GM18519 (cell line): ENCODE results near the gene ATP4B.
"Not testable (repeated sequence)": the region's sequence is repeated elsewhere in the genome, so short reads cannot be mapped to it uniquely, and the experiment has no call there.

Source experiments
- ATAC-seq: cut with Tn5 transposase; IDR thresholded peaks from one replicate; pipeline ENCODE4 v1.9.1; 2021; ENCODE audit warnings: mild to moderate bottlenecking, moderate library complexity; ENCODE audit not compliant: unreplicated experiment, low FRiP score

Gene ATP4B

DNA sequence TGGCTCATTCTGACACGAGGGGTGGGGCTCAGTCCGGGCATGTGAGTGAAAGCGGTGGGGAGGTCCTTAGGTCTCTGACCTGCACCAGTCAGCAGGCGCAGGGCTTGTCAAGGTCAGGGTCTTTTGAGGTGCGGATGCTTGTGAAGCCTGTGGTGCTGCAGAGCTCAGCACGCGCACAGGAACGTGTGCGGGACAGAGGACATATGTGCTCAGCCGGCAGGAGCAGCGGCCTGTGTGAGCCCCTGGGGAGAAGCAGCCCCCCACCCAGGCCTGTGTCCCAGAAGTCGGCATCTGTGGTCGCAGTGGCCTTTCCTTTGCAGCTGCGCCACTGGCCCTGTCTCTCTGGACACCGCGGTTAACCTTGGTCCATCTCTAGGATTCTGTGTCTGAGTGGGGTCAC lies 30.9 kb downstream of the ATP4B start:
- ATAC-seq, result no peak

DNA sequence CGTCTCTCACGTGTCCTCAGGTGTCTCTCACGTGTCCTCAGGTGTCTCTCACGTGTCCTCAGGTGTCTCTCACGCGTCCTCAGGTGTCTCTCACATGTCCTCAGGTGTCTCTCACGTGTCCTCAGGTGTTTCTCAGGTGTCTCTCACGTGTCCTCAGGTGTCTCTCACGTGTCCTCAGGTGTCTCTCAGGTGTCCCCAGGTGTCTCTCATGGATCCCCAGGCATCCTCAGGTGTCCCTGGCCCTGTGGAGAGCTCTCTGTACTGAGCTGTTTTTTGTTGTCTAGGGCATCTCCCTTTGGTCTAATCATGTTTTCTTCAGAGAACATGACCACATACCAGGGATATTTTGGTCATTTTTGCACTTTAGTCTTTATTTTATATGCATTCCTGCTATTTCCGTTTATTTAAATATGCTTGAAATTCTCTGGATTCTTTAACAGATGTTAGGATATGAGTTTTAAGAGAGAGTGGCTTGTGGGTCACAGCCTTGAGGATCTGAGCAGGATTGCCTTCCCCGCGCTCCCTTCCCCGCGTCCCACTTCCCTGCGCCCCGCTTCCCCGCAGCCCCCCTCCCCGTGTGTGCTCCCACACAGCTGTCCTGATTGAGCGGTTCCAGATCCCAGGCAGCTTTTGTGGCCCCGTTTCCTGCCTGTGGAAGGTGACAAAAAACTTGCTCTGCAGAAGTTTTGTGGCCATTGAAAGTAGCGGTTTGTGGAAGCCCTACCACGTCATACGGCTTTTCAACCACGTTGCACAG lies 31.9 kb downstream of the ATP4B start:
- ATAC-seq, result no peak

DNA sequence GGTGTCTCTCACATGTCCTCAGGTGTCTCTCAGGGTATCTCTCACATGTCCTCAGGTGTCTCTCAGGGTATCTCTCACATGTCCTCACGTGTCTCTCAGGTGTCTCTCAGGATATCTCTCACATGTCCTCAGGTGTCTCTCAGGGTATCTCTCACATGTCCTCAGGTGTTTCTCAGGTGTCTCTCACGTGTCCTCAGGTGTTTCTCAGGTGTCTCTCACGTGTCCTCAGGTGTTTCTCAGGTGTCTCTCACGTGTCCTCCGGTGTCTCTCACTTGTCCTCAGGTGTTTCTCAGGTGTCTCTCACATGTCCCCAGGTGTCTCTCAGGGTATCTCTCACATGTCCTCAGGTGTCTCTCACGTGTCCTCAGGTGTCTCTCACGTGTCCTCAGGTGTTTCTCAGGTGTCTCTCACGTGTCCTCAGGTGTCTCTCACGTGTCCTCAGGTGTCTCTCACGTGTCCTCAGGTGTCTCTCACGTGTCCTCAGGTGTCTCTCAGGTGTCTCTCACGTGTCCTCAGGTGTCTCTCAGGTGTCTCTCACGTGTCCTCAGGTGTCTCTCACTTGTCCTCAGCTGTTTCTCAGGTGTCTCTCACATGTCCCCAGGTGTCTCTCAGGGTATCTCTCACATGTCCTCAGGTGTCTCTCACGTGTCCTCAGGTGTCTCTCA lies 33.2 kb downstream of the ATP4B start:
- ATAC-seq, result not testable (repeated sequence)

DNA sequence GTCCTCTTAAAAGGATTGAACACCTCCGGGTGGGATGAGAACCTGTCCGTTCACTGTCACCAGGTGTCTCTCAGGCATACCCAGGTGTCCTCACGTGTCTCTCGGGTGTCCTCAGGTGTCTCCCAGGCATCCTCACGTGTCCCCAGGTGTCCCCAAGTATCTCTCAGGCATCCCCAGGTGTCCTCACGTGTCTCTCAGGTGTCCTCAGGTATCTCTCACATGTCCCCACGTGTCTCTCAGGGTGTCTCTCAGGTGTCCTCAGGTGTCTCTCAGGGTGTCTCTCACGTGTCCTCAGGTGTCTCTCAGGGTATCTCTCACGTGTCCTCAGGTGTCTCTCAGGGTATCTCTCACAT lies 33.8 kb downstream of the ATP4B start:
- ATAC-seq, result no peak

DNA sequence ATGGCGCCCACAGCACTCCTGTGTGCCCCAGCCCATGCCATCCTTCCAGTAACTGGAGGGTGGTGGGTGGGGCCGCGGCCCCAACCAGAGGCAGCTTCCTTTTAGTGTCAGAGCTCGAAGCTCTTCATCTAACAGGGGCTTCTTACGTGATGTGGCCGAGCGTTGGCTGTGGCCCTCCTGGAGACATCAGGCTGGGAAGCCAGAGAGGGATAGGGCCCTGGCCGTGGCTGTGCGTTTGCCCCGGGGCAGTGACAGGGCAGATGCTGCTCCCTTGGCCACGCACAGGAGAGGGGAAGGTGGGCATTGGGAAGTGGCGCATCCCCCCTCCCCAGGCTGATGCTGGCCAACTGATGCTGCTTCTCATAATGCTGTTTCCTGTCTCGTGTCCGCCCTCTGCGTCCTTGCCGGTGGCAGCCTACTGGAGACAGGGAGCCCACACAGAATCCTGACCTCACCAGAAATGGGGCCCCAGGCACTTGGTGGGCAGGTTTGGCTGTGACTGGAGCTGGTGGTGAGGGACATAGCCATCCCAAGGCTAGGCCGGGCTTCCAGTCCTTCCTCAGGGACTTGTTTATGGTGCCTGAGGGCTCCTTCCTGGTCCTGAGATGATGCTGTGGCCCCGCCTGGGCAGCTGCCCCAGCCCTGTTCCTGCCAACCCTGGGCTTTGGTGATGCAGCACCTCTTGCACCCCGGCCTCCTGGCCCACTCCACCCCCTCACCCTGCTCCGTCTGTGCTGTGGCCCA lies 34.3 kb downstream of the ATP4B start:
- no peak for ATAC-seq

DNA sequence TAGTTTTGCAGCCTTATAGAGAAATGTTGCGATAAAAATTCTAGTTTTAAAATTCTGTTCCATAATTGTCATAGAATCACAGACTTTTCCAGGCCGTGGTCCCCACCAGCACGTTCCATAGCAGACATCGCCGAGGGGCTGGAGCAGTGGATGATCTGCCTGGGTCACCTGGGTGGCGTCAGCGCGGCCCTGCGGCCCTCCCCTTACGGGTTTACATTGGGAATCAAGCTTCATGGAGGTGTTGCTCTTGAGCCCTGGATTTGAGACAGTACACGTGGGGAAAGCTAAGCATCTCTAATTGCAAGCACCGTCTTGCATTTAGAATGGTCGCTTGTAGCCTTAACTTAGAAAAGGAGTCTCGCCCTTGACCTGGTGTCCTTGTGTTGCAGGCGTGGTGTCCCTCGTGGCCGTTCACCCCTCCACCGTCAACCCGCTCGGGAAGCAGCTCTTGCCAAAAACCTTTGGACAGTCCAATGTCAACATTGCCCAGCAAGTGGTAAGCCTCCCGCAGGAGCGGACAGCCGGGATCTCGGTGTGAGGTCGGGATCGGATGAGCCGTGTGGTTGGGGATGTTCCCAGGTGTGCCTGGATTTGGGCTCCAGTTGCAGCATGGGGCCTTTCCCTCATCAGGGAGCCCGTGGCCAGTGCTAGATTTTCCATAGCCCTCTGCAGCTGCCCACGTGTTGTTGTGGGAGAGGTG lies 35.1 kb downstream of the ATP4B start:
- ATAC-seq, result no peak

DNA sequence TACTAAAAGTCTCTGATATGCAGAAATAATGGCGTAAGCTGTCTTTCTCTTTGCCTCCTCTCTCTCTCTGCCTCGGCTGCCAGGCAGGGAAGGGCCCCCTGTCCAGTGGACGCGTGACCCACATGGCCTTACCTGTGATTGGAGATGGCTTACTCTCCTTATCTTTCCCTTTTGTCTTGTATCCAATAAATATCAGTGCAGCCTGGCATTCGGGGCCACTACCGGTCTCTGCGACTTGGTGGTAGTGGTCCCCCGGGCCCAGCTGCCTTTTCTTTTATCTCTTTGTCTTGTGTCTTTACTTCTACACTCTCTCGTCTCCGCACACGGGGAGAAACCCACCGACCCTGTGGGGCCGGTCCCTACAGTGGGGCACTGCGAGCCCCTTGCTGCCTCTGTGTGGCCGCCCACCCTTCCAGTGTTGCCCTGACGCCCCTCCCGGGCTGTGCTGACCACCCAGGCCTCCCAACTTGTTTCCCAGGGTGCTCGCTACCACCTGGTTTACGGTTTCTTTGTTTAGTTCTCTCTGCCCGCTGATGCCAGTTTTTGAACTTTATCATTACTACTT lies 35.9 kb downstream of the ATP4B start:
- not testable (repeated sequence) for ATAC-seq

DNA sequence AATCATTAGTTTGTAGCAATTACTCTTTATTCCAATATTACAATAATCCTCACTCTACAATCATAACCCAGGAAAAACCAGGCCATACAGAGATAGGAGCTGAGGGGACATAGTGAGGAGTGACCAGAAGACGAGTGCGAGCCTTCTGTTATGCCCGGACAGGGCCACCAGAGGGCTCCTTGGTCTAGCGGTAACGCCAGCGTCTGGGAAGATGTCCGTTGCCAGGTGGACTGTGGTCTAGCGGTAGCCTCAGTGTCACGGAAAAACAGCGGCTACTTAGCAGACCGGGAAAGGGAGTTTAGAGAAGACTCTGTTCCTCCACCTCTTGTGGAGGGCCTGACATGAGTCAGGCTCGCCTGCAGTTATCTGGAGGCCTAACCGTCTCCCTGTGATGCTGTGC lies 36.5 kb downstream of the ATP4B start:
- not testable (repeated sequence) for ATAC-seq

DNA sequence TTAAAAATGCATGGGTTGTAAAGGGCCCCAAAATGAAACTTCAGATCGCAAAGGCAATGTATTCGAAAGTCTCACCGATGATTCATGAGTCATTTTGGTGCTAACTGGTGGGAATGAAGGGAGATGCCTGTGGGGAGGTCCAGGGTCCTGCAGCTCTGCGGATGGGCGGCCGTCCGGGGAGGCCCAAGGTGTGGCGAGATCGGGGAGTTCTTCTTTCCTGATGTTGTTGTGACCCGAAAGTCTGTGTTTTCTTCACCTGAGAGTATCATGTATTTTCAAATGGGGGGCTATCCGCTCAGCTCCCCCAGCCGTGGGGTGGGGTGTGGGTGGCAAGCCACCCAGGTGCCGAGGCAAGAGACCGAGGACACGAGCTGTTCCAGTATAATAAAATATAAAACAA lies 37.0 kb downstream of the ATP4B start:
- ATAC-seq, result no peak

DNA sequence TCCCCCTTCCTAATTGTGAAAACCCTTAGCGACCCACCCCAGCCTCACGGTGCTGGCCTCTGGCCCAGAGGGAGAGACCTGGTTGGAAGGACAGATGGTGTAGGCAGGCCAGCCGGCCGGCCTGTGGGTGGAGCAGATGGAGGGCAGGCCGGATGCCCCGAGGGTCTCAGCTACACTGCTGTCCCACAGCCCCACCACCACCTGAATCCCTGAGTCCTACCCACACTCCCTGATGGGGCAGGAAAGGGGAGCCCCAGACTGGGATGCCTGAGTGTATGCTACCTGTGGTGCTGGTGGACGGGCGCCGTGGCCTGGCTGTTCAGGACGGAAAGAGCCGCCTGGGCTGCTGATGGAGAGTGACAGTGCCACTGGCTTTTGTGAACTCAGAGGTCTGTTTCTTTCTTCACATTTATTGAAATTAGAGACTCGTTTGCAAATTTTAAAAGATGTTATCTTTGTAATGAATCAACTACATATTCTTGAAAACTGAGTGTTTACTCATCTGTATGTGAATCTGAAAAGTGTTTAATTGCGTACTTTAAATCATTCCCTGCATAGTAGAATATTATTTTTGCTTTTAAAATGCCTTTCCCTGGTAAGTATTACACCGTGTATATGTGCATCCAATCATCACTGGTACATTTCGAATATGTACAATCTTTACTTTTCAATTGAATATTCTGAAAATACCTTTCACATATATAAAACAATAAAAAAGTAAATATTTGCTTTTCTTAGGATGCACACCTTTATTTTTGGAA lies 37.8 kb downstream of the ATP4B start:
- no peak for ATAC-seq

DNA sequence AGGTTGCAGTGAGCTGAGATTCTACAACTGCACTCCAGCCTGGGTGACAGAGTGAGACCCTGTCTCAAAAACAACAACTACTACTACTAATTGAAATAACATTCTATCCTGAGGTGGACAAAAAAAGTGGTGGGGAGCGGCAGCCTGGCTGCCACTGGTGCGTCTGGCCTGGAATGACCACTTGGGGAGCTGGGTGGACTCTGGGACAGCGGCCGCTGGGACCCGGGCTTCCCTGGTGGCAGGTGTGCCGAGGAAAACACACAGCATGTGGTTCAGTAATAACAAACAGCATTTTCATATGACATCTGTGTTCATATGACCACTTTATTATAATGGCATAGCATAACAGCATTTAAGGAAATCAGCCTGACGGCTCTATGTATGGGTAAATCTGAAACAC lies 39.5 kb downstream of the ATP4B start:
- ATAC-seq, result no peak

DNA sequence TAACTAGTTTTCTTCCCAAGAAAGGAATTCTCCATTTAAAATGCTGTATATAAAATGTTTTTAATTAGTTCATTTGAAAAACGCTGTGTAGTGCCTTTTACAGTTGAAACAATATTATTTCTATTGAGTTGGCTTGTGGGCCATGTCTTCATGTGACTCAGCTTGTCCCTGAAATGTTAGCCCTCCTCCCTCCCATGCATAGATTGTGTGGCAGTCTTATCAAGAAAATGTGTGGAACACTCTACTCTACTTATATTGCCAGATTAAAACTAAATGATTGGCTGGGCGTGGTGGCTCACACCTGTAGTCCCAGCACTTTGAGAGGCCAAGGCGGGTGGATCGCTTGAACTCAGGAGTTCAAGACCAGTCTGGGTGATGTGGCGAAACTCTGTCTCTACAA lies 40.0 kb downstream of the ATP4B start:
- no peak for ATAC-seq

DNA sequence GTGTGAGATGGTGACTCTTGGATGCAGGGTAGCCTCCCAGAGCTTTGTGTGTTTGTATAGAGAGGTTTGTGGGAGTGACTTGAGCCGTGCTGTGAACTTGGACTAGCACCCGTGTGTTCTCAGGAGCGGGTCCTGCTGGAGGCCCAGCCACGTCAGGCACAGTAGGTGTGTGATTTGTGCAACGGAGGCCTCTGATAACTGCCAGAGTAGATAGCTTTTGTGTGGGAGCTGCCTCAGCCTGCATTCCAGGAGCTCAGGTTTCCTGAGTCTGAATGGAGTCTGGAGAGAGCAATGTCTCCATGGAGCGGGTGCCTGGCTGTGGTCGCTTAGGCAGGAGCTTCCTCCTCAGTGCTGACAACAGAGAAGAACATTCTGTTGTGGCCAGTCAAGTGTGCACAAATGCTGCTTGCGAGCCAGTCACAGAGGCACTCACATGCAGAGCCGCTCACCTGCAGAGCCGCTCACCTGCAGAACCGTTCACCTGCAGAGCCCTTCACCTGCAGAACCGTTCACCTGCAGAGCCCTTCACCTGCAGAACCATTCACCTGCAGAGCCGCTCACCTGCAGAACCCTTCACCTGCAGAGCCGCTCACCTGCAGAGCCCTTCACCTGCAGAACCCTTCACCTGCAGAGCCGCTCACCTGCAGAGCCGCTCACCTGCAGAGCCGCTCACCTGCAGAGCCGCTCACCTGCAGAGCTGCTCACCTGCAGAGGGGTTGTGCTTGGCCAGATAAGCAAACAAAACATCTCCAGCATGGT lies 40.8 kb downstream of the ATP4B start:
- no peak for ATAC-seq

DNA sequence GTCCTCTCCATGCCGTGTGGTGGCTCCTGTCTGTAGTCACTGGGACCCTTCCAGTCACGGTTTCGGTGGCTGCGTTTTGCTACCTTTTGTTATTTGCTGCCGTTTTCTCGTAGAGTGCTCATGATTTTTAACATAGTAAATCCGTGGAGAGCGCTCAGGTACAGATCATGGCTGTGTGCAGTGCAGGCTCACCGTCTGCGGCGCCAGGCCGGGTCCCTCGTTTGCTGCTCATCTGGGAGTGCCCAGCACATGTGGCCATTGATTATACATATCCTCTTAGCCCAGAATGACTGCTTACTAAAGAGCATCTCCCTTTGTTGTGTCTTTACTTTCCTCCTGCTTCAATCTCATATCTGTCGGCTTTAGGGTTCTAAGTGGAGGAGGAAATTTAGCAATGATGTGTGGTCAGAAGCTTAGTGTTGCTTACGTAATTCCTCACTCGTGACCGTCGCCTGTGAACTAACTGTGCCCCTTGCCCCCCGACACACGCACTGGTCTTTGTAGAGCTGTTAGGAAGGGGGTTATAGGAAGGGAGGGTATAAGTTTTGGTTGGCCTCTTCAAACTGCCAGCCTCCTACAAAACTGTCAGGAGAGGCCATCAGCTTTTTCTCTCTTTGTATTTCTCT lies 41.6 kb downstream of the ATP4B start:
- ATAC-seq, result no peak

DNA sequence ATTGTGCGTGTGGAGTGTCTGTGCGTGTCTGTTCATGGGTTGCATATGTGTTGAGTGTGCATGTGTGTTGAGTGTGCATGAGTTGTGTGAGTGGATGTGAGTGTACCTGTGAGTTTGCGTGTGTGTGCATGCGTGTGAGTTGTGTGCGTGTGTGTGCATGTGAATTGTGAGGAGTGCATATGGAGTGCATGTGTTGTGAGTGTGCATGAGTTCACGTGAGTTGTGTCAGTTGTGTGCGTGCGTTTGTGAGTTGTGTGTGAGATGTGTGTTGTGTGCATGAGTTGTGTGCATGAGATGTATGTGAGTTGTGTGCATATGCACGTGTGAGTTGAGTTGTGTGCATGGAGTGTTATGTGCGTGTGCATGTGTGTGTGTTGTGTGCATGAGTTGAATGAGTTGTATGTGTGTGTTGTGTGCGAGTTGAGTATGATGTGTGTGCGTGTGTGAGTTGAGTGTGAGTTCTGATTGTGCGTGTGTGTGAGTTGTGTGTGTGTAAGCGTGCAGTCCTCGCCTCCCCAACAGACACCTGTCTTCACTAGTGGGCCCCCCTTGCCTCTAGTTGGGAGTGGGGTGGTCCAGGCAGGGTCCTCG lies 44.1 kb downstream of the ATP4B start:
- ATAC-seq, result no peak

DNA sequence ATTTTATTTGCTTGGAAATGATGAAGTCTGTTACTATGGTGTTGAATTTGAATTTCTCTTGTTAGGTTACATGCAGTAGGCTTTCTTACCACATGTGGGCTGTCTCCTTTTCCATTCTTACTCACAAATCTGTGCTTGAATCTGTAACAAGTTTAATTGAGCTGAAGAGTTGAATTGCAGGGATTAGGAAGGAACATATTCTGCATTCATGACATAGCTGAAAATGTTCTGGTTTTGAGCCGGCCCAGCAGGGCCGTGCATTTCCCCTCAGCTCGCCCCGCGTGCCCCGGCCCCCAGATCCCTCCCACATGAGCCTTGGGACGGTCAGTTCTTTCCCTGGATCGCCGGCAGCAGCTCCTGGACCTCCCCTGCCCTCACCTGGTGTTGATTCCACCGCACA lies 45.4 kb downstream of the ATP4B start:
- no peak for ATAC-seq

DNA sequence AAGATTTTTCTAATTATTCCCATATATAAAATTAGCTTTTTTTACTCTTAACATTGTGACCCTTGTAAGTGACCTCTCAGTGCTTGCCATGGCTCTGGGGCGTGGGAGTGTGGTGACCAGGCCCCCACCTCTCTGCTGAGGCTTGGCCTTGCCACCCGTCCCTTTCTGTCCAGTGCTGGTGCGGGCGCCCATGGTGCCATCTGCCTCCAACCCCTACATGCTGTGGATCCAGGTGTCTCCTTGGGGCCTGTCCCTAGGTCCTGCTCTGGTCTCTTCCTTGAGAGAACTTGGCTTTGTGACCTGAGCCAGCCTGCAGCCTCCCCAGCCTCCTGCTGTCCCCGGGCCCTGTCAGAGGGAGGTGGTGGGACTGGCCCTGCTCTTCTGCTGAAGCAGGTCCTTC lies 46.0 kb downstream of the ATP4B start:
- no peak for ATAC-seq

DNA sequence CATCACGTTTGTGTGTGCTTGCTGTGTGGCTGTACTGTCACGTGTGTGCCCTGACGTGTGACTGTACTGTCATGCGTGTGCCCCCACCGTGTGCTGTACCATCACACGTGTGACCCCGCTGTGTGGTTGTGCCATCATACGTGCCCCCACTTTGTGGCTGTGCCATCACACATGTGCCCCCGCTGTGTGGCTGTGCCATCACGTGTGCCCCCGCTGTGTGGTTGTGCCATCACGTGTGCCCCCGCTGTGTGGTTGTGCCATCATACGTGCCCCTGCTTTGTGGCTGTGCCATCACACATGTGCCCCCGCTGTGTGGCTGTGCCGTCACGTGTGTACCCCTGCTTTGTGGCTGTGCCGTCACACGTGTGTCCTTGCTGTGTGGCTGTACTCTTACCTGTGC lies 47.7 kb downstream of the ATP4B start:
- no peak for ATAC-seq

DNA sequence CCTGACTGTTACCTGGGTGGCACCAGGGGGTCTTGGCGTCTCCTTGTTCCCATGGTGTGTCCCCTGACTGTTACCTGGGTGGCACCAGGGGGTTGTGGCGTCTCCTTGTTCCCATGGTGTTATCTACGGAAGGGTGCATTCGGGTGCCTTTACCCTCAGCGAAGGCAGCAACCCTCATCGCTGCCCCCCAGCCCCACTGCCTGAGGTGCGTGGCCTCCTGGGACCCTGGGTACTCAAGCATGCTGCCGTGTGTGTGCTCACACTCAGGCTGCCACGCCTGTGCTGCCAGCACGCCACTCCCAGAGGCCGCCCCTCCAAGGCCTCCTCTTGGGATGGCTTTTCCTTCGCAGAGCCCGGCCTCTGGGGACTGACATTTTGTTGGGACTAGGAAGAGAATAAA lies 48.4 kb downstream of the ATP4B start:
- ATAC-seq, result no peak
